Hepatocyte (in vitro differentiated cells): ENCODE data around the gene ITK.

Experiments
- CTCF ChIP-seq: fragments of 200-600 bp; sonication (generic); IDR thresholded peaks from 2 replicates; pipeline ENCODE4 v1.5.1; 2016; ENCODE audit warnings: antibody characterized with exemption, mild to moderate bottlenecking; ENCODE audit not compliant: poor library complexity
- EZH2 ChIP-seq: fragments of 200-600 bp; sonication (generic); IDR thresholded peaks from 2 replicates; pipeline ENCODE4 v1.6.1; 2016; ENCODE audit warnings: antibody characterized with exemption, mild to moderate bottlenecking, borderline replicate concordance

GRCh38 chr5:157232706-157233105 lies 52.1 kb downstream of the ITK start:
- no peak for TF ChIP-seq CTCF
- TF ChIP-seq EZH2, result no peak
